IPS-NIHi11 (cell line): ENCODE results near the gene SKOR2.

Experiments used
- DNase-seq: peaks from one replicate; pipeline ENCODE4 v3.0.0; 2012; ENCODE audit warnings: mixed read lengths, low spot score

The SKOR2 gene, protein sequence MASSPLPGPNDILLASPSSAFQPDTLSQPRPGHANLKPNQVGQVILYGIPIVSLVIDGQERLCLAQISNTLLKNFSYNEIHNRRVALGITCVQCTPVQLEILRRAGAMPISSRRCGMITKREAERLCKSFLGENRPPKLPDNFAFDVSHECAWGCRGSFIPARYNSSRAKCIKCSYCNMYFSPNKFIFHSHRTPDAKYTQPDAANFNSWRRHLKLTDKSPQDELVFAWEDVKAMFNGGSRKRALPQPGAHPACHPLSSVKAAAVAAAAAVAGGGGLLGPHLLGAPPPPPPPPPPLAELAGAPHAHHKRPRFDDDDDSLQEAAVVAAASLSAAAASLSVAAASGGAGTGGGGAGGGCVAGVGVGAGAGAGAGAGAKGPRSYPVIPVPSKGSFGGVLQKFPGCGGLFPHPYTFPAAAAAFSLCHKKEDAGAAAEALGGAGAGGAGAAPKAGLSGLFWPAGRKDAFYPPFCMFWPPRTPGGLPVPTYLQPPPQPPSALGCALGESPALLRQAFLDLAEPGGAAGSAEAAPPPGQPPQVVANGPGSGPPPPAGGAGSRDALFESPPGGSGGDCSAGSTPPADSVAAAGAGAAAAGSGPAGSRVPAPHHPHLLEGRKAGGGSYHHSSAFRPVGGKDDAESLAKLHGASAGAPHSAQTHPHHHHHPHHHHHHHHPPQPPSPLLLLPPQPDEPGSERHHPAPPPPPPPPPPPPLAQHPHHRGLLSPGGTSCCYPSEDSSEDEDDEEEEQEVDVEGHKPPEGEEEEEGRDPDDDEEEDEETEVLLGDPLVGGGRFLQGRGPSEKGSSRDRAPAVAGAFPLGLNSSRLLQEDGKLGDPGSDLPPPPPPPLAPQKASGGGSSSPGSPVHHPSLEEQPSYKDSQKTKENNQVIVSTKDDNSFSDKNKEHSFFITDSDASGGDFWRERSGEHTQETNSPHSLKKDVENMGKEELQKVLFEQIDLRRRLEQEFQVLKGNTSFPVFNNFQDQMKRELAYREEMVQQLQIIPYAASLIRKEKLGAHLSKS

DNA sequence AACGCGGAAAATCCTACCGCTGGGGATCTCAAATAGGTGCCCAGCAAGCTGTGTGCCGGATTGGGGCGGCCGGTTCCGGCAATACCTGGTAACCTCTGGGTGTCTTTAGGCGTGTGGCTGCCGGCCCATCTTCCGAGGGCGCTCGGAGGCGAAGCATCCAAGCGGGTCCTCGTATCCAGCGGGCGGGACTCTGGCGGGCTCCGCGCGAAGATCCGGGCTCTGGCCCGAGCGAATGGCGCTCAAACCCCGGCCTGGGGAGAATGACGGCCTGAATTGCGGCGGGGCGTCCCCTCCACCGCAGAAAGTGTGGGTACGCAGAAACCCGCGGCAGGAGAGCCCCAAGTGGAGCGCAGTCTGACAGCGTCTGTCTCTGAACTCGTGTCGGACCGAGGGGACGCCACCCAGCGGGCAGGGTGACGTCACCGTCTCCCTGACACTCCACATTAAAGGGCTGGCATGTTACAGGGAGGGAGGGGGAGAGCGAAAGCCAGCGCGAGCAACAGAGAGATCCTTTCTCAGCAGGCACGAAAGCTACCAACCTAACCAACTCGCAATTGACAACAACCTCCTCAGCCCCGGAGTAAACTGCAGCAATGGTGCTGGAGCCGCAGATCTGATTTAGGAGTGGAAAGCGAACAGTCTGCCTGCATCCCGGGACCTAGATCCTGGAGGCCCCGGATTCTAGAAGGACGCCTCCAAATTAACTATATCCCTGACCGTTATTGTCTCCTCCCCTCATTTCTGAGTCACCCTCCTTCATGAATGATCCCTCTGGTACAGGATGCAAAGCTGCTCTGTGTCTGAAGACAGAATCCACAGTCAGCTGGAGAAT lies at the start of gene SKOR2:
TSS of gene SKOR2 (minus strand) at position 372 of the 832 bp plus-strand sequence. CDS start 2,477 bp downstream, outside the sequence.
- peak; percentile 39 for DNase-seq

GRCh38 chr18:47296462-47296861 lies 45.0 kb upstream of the SKOR2 start:
- DNase-seq = no peak

GRCh38 chr18:47294801-47295200 lies 43.3 kb upstream of the SKOR2 start:
- no peak for DNase-seq

GRCh38 chr18:47288741-47289140 lies 37.3 kb upstream of the SKOR2 start:
- DNase-seq = no peak

- no peak for DNase-seq
These were observed 36.6 kb upstream of the SKOR2 start for GRCh38 chr18:47287911-47288585.

GRCh38 chr18:47286776-47287410 lies 35.4 kb upstream of the SKOR2 start:
- DNase-seq = no peak

GRCh38 chr18:47285456-47285855 lies 34.0 kb upstream of the SKOR2 start:
- DNase-seq = no peak

DNA sequence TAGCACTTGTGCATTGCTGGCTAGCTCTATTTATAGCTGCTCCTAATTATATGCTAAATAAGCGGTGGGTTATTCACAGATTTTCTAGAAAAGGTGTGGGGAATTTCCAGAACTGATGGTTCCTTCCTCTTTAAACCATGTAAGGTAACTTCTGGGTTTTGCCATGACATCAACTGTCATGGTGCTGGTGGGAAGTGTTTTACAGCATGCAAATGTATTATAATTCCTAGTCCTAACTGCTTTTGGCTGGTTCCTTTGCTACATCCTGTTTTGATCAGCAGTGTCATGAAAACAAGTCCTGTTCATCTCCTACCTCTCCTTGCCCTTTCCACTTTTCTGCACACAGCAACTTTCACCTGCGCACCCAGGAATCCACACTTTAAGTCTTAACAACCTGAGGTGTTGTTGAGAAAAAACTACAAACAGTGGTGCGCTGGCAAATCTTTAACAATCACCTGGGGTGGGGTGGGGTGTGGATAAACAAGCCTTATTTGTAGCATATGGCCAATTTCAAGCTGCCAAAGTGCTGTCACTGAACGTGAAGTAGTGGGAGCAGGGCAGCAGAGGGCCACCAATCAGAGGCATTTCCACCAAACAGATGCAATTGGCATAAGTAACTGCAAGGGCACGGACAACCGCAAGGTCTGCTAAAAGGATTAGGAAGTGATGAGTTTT lies 33.4 kb upstream of the SKOR2 start:
- DNase-seq = no peak

DNA sequence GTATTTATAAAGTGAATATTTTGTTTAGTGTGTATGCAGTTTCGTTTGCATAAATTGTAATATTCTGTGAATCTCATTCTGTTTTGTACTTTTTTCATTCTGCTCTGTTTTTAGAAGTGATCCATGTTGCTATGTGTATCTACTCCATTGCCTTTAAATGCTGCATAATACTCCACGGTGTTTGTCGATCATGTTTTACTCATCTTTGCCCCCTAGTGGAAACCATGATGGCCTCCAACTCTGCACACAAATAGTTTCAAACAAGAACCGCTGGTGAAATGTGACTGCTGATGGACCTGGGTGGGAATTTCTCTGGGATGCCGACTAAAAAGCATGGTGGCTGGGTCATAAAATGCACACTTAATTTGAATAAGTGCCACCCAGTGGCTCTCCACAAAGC lies 32.0 kb upstream of the SKOR2 start:
- peak; percentile 40 for DNase-seq

GRCh38 chr18:47280121-47280520 lies 28.7 kb upstream of the SKOR2 start:
- DNase-seq = no peak

- DNase-seq = no peak
These were observed 23.5 kb upstream of the SKOR2 start for GRCh38 chr18:47274961-47275360.

DNA sequence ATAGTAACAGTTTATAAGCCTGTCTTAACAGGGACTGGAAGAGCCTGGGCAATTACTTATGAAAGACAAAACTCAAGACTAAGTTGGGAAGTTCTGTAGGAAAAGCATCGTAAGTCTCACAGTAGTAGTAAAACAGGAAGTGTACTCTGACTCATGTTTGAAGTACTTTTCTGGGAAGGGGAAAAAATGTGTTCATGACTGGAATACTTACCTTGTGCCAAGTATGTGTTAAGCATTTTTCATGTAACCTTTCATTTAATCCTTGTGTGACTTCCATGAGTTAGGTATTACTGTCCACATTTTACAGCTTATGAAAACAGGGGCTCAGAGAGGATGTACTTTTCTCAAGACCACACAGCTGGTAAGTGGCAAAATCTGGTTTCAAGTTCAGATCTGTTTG lies 13.7 kb upstream of the SKOR2 start:
- DNase-seq = no peak

DNA sequence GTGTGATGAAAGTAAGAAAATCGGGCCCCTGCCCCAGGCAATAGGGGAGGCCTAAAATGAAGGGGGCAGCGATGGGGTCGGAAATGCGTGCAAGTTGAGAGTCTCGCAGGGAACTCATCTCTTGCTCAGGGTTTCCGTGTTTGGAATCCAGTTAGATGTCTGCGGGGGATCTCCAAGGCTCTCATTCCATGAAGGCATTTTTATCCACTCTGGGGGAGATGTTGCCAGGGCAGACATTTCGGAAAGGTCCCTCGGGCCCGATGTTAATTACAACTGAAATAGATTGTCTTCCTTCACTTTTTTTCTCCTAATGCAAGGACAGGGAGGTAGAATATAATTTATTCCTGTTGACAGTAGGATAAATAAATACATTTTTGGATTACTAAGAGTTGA lies 12.8 kb upstream of the SKOR2 start:
- DNase-seq = no peak

- peak; percentile 74 for DNase-seq
These were observed 12.2 kb upstream of the SKOR2 start for GRCh38 chr18:47263430-47264307.

DNA sequence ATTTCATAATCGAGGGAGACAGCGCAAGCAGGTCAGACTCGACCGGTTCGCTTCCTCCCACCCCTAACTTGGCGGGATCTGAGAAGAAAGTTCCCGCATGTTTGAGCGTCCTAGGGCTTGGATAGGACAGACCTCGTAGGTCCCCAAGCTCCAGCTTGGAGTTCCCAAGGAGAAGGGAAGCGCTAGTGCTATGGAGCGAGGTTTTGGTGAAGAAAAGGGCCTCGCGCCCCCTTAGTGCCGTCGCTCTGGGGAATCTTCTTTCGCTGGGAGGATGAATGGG lies 11.6 kb upstream of the SKOR2 start:
- no peak for DNase-seq

DNA sequence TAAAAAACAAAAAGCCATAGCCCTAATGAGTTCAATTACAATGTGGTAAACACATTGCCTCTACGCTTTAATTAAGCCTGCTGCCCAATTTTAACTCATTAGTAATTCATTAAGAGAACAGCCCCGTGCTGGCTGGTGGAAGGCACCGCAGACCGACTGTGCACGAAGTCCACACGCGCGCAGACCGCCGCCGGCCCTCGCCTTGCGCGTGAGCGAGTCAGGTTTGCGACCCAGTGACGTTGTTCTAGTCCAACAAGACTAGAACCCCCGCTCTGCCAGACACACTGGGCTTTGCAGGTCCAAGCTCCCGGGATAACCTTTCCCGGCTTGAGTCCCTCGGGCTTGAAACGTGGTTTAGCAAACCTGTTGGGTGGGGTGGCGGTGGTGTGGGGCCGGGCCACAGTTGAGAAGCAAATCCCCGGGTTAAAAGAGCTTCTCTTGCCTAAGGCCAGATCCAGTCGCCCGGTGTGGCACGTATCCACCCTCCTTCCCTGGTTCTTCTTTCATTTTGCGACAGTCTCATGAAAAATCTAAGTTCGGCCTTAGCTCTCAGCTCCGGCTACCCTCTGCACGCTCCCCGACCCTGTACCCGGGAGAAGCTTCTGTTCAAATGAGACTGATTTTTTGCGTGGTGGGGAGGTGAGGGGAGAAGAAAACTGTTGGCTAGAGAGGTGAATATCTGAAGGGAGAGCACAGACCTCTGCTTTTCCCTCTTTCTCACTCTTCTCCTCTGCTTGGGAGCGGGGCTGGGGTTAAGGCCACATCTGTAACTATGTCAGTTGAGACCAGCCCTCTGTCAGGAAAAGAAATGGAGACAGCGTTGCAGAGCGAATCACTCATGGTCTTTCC lies 11.1 kb upstream of the SKOR2 start:
- DNase-seq = no peak

- DNase-seq = no peak
These were observed 10.4 kb upstream of the SKOR2 start for GRCh38 chr18:47261902-47262300.

GRCh38 chr18:47260924-47261701 lies 9.7 kb upstream of the SKOR2 start:
- peak; percentile 62 for DNase-seq
